HepG2 (cell line): Measurements from ENCODE around the gene NEURL1B. TPM values are rescaled to one million over a fixed set of nuclear protein-coding genes. Genes with fewer than 3 reads are reported as not detected.

Experiments
- ATAC-seq: fragments of 200-7000 bp; cut with Tn5 transposase; 3 replicates; pipeline ENCODE4 v1.9.1; 2020; ENCODE audit warnings: mild to moderate bottlenecking, moderate library complexity
- BruUV-seq: library from RNA; stranded (reverse); fragments of 400-500 nt; replicated peaks from 2 replicates; lab custom pipeline; 2021; lab: Mats Ljungman, UMichigan
- CTCF ChIA-PET: fragments of 300-600 bp; formaldehyde crosslinking; extraction: SDS; loops from one replicate; lab custom pipeline; 2021; ENCODE audit warnings: low total read pairs, inconsistent platforms, low intra/inter-chr PET ratio; lab: Yijun Ruan, JAX
- POLR2A ChIA-PET: fragments of 350-600 bp; sonication (Branson Sonifier 250); formaldehyde crosslinking; loops from one replicate; lab custom pipeline; 2020; ENCODE audit warnings: antibody characterized with exemption, inconsistent platforms; lab: Yijun Ruan, JAX
- DNase-seq: peaks from one replicate; pipeline ENCODE4 v3.0.0-alpha.2; 2015; ENCODE audit warnings: low spot score
- FAIRE-seq: peaks from 3 replicates; lab custom pipeline; 2011; peaks lifted over from hg19 to GRCh38; lab: Jason Lieb, UNC
- H2AFZ ChIP-seq: one replicate; pipeline ENCODE4 v1.6.1; 2011; ENCODE audit warnings: low read length, inconsistent platforms
- H3K27ac ChIP-seq: fragments of 300-600 bp; 3 replicates; pipeline ENCODE4 v1.8.0; 2011; ENCODE audit warnings: mixed run types, mild to moderate bottlenecking, mixed read lengths, low read length, inconsistent platforms; ENCODE audit not compliant: insufficient read depth; ENCODE audit errors: extremely low read length
- H3K27me3 ChIP-seq, 2 experiments: fragments of 200-600 bp in 1 of 2; 2 replicates in 1 of 2; 3 replicates in 1 of 2; pipeline versions ENCODE4 v1.6.0 to v1.8.0; 2011; ENCODE audit warnings: low read length in 2 of 2, mild to moderate bottlenecking in 2 of 2, moderate library complexity in 2 of 2, inconsistent platforms in 1 of 2; ENCODE audit not compliant: insufficient read depth in 2 of 2, control insufficient read depth in 1 of 2
- H3K36me3 ChIP-seq, 2 experiments: fragments of 200-600 bp in 1 of 2; replicated peaks in 1 of 2; 2 replicates in 1 of 2; 3 replicates in 1 of 2; pipeline versions ENCODE4 v1.5.1 to v1.8.0; 2011; ENCODE audit warnings: low read length in 2 of 2, inconsistent platforms in 1 of 2; ENCODE audit not compliant: insufficient read depth in 2 of 2, control insufficient read depth in 1 of 2
- H3K4me1 ChIP-seq: 2 replicates; pipeline ENCODE4 v1.5.1; 2012; ENCODE audit warnings: low read length, inconsistent platforms; ENCODE audit not compliant: insufficient read depth
- H3K4me2 ChIP-seq: 2 replicates; pipeline ENCODE4 v1.6.0; 2011; ENCODE audit warnings: low read depth, low read length, inconsistent platforms
- H3K4me3 ChIP-seq, 3 experiments: fragments of 200-600 bp in 1 of 3; sonication (generic), shearing (Covaris generic) in 1 of 3; replicated peaks in 1 of 3; 2 replicates each; pipeline ENCODE4 v1.5.1; 2011 to 2016; ENCODE audit warnings: low read length in 3 of 3, inconsistent platforms in 2 of 3, low read depth in 2 of 3, mild to moderate bottlenecking in 2 of 3, control low read depth in 1 of 3, mixed read lengths in 1 of 3; ENCODE audit not compliant: insufficient read depth in 1 of 3
- H3K79me2 ChIP-seq: one replicate; pipeline ENCODE4 v1.6.1; 2011; ENCODE audit warnings: low read length, inconsistent platforms; ENCODE audit not compliant: insufficient read depth
- H3K9ac ChIP-seq: 2 replicates; pipeline ENCODE4 v1.6.0; 2011; ENCODE audit warnings: mild to moderate bottlenecking, low read depth, low read length, inconsistent platforms; ENCODE audit not compliant: insufficient read depth
- H3K9me3 ChIP-seq: 2 replicates; pipeline ENCODE4 v1.5.1; 2012; ENCODE audit warnings: mild to moderate bottlenecking, low read length
- H4K20me1 ChIP-seq: 2 replicates; pipeline ENCODE4 v1.6.0; 2011; ENCODE audit warnings: inconsistent platforms, mild to moderate bottlenecking, low read length, moderate library complexity; ENCODE audit not compliant: insufficient read depth
- U2AF2 ChIP-seq: fragments of 200-400 bp; formaldehyde crosslinking; IDR thresholded peaks from 2 replicates; pipeline ENCODE4 v1.6.1; 2017; ENCODE audit warnings: low read depth, mild to moderate bottlenecking, low read length
- ZFP37 ChIP-seq: sonication (generic); formaldehyde crosslinking; IDR thresholded peaks from 2 replicates; pipeline ENCODE4 v1.4.0; 2020; ENCODE audit warnings: missing genetic modification reagents, borderline replicate concordance
- ZNF354B ChIP-seq: sonication (generic); formaldehyde crosslinking; IDR thresholded peaks from 2 replicates; pipeline ENCODE4 v1.8.0; 2022; ENCODE audit warnings: mild to moderate bottlenecking, missing genetic modification reagents
- ZNF800 ChIP-seq: sonication (generic); formaldehyde crosslinking; IDR thresholded peaks from 2 replicates; pipeline ENCODE4 v1.4.0; 2020; ENCODE audit warnings: missing genetic modification reagents
- ZSCAN20 ChIP-seq: sonication (generic); formaldehyde crosslinking; IDR thresholded peaks from 2 replicates; pipeline ENCODE4 v1.4.0; 2020; ENCODE audit warnings: missing genetic modification reagents, mild to moderate bottlenecking, borderline replicate concordance
- ZSCAN5A ChIP-seq: sonication (generic); formaldehyde crosslinking; IDR thresholded peaks from 2 replicates; pipeline ENCODE4 v1.8.0; 2022; ENCODE audit warnings: mild to moderate bottlenecking, missing genetic modification reagents, borderline replicate concordance
- WGBS: methylation state at CpG from one replicate; pipeline ENCODE4 v1.1.6; 2017; ENCODE audit warnings: low lambda C conversion rate; 5-methylcytosine and 5-hydroxymethylcytosine counted together
- in situ Hi-C: cut with HindIII; loops from 2 replicates; pipeline ENCODE4 v1.10.0; 2017; ENCODE audit warnings: low pct_unique_long_range_greater_than_20kb; ENCODE audit not compliant: extremely low pct_ligation_motif_present
- intact Hi-C: fragments of 100-400 bp; cut with micrococcal nuclease; formaldehyde crosslinking; loops from one replicate; pipeline ENCODE4 v1.10.0; 2022; ENCODE audit not compliant: unreplicated experiment
- polyA plus RNA-seq, 8 experiments: library from polyadenylated mRNA; depleted of rRNA in 3 of 8; stranded (reverse) in 7 of 8; unstranded in 1 of 8; fragments of >200 nt; fragmentation: Illumina TruSeq in 4 of 8; extraction: Trizol in 4 of 8; gene quantifications; 2 replicates each; pipeline versions ENCODE4 v1.2.1 to v1.2.3, GENCODE V29; 2011 to 2016; ENCODE audit warnings: low read depth in 4 of 8, missing spikeins in 1 of 8, mixed read lengths in 1 of 8; ENCODE audit not compliant: insufficient read depth in 1 of 8
- total RNA-seq, 5 experiments: library from RNA; depleted of rRNA; stranded (reverse); fragments of >200 nt; fragmentation: Illumina TruSeq; extraction: Trizol; gene quantifications; 2 replicates each; pipeline ENCODE4 v1.2.3, GENCODE V29; 2016; ENCODE audit warnings: low read depth in 1 of 5

NEURL1B gene
- total and polyA plus RNA-seq, 2 of the 13 experiments (the other 11 are each of a cell fraction or from before 2014, with no cell fraction given), result 0.09 to 0.13 TPM

- Histone ChIP-seq H3K79me2 (no peaks in the 10 kb centered on the region), H3K4me2 (no peak overlapping the region), H4K20me1 (no peaks in the 10 kb centered on the region), H3K9ac (no peak overlapping the region), H2AFZ (no peak overlapping the region), H3K27ac (no peak overlapping the region), H3K4me3 (no peak overlapping the region), H3K27me3 (peaks cover 0 to 48% of the 10 kb centered on the region in 2 experiments; a peak in 4 of 5 replicates), H3K36me3 (no peaks in the 10 kb centered on the region), H3K9me3 (no peaks in the 10 kb centered on the region), H3K4me1 (peaks cover 30% of the 10 kb centered on the region)
- no peak for FAIRE-seq
- DNase-seq, result no peak
- CTCF ChIA-PET, result interaction anchor here (1.9 kb wide), 1 partner anchor 214 kb away, joined by 6 read pairs; no protein-coding TSS in a partner anchor
- ATAC-seq, result no peak
- 17% methylated on average over 2 of the region's 2 CpGs for WGBS
- TF ChIP-seq ZSCAN5A (CRISPR knock-in tag) (no peak), ZNF354B (CRISPR knock-in tag) (no peak), ZNF800 (CRISPR knock-in tag) (no peak), ZSCAN20 (CRISPR knock-in tag) (no peak), ZFP37 (CRISPR knock-in tag) (no peak), U2AF2 (no peak)
- POLR2A ChIA-PET, result no interaction called here
- no TSS peak for BruUV-seq
- intact Hi-C loops, result loop anchor here (10.0 kb wide), 1 partner anchor 48 kb away; the partner anchor contains the start of gene NEURL1B
- in situ Hi-C loops, result no loop called here
Measured at GRCh38 chr5:172692981-172693380, 51.9 kb downstream of the NEURL1B start.
